Measurements from ENCODE around the gene MYOD1.

DNA sequence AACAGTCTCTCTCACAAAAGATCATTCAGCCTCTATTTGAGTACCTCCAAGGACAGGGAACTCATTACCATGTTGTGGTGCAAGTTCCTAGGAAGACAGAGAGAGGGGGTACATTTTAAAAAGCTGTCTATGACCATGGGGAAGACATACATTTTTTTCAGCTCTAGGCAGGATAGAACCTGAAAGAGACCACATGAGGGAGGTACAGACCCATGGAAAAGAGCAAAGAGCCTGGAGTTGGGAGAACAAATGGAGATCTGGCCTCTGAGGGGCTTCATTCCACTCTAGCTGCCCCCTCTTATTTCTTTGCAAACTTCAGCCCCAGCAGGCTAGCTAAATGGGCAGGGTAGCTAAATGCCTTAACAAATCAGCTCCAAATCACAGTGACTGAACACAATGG is 51.5 kb downstream of the MYOD1 start:
- TF ChIP-seq POLR2A (IDR thresholded peaks at IDR 0.05) = no peak
- TF ChIP-seq, protein P1, sequence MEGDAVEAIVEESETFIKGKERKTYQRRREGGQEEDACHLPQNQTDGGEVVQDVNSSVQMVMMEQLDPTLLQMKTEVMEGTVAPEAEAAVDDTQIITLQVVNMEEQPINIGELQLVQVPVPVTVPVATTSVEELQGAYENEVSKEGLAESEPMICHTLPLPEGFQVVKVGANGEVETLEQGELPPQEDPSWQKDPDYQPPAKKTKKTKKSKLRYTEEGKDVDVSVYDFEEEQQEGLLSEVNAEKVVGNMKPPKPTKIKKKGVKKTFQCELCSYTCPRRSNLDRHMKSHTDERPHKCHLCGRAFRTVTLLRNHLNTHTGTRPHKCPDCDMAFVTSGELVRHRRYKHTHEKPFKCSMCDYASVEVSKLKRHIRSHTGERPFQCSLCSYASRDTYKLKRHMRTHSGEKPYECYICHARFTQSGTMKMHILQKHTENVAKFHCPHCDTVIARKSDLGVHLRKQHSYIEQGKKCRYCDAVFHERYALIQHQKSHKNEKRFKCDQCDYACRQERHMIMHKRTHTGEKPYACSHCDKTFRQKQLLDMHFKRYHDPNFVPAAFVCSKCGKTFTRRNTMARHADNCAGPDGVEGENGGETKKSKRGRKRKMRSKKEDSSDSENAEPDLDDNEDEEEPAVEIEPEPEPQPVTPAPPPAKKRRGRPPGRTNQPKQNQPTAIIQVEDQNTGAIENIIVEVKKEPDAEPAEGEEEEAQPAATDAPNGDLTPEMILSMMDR (IDR thresholded peaks at IDR 0.05) = no peak
